Lower leg skin (tissue), 4 donors: Measurements from ENCODE around the gene C6orf163. TPM values are rescaled to one million over a fixed set of nuclear protein-coding genes. Genes with fewer than 3 reads are reported as not detected.

Source experiments
- DNase-seq, 2 donors: peaks; one replicate each; pipeline ENCODE4 v3.0.0-alpha.2; 2019; ENCODE audit warnings: low spot score in 2 of 2
- H3K4me3 ChIP-seq: fragments of 200-600 bp; sonication (generic); 2 replicates; pipeline ENCODE4 v1.5.1; 2017; ENCODE audit warnings: mild to moderate bottlenecking, low read depth; ENCODE audit not compliant: poor library complexity, severe bottlenecking
- POLR2A ChIP-seq, 2 donors: fragments of 450-650 bp; IDR thresholded peaks; one replicate each; pipeline ENCODE4 v1.6.1; 2016 to 2017; ENCODE audit warnings: antibody characterized with exemption in 2 of 2, mild to moderate bottlenecking in 1 of 2, moderate library complexity in 1 of 2
- WGBS, 2 donors: methylation state at CpG; one replicate each; pipeline ENCODE4 v1.1.5; 2018; 5-methylcytosine and 5-hydroxymethylcytosine counted together
- intact Hi-C: fragments of 100-400 bp; cut with DNase I; formaldehyde crosslinking; loops from one replicate; pipeline ENCODE4 v1.15.0; 2023; ENCODE audit warnings: low total_unique reads
- total RNA-seq, 4 donors: library from RNA; depleted of rRNA; stranded (reverse); fragments of >200 nt; gene quantifications; one replicate each; pipeline ENCODE4 v1.1.0, GENCODE V29; 2016
- TF ChIP-seq, protein P1 (sequence below), 3 donors: fragments of 450-650 bp; IDR thresholded peaks; one replicate each; pipeline ENCODE4 v1.5.1; 2016; ENCODE audit warnings: antibody characterized with exemption in 3 of 3, mild to moderate bottlenecking in 3 of 3, moderate library complexity in 2 of 3

C6orf163 gene
- total RNA-seq, 4 donors from 2014 or later = 0.84 to 1.9 (median 1.3) TPM; not detected in 1

DNA sequence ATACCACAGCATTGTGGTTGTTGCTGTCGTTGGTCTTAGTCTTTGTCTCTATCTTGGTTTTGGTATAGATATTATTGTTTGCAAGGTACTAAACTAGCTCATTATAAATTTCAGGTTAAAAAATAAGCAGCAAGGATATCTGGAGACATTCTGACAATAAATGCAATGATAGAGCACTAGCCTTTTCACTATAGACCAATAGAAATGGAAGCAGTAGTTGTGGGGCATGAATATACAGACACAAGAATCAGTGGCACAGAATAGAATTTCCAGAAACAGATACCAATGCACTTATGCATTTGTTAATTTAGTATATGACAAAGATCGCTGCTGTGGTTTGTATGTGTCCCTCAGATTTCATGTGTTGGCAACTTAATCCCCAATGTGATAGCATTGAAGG, 32.0 kb downstream of the C6orf163 start:
- WGBS, 2 donors = 96 to 100% methylated on average over 2 of the region's 2 CpGs
- intact Hi-C loops = no loop called here
- TF ChIP-seq POLR2A (IDR thresholded peaks at IDR 0.05) = no peak
- TF ChIP-seq, protein P1, sequence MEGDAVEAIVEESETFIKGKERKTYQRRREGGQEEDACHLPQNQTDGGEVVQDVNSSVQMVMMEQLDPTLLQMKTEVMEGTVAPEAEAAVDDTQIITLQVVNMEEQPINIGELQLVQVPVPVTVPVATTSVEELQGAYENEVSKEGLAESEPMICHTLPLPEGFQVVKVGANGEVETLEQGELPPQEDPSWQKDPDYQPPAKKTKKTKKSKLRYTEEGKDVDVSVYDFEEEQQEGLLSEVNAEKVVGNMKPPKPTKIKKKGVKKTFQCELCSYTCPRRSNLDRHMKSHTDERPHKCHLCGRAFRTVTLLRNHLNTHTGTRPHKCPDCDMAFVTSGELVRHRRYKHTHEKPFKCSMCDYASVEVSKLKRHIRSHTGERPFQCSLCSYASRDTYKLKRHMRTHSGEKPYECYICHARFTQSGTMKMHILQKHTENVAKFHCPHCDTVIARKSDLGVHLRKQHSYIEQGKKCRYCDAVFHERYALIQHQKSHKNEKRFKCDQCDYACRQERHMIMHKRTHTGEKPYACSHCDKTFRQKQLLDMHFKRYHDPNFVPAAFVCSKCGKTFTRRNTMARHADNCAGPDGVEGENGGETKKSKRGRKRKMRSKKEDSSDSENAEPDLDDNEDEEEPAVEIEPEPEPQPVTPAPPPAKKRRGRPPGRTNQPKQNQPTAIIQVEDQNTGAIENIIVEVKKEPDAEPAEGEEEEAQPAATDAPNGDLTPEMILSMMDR (IDR thresholded peaks at IDR 0.05) = no peak
- no peak overlapping the region for H3K4me3 ChIP-seq
- DNase-seq = no peak

DNA sequence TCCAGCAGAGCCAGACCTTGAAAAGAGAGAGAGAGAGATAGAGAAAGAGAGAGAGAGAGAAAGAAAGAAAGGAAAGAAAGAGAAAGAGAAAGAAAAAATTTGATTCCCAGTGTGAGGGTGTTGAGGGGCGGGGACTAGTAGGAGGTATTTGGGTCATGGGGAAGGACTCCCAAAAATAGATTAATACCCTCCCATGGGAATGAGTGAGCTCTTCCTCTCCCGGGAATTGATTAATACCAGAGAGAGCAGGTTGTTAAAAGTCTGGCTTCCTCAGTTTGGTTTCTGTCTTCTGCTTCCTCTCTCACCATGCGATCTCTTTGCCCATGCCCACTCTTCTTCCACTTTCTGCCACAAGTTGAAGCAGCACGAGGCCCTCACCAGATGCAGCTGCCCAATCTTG, 34.3 kb downstream of the C6orf163 start:
- H3K4me3 ChIP-seq = no peak overlapping the region
- TF ChIP-seq POLR2A (IDR thresholded peaks at IDR 0.05) = no peak
- TF ChIP-seq, protein P1 (IDR thresholded peaks at IDR 0.05) = no peak
- intact Hi-C loops = no loop called here
- WGBS, 2 donors = 68 to 74% methylated on average over 4 of the region's 4 CpGs
- DNase-seq = no peak

DNA sequence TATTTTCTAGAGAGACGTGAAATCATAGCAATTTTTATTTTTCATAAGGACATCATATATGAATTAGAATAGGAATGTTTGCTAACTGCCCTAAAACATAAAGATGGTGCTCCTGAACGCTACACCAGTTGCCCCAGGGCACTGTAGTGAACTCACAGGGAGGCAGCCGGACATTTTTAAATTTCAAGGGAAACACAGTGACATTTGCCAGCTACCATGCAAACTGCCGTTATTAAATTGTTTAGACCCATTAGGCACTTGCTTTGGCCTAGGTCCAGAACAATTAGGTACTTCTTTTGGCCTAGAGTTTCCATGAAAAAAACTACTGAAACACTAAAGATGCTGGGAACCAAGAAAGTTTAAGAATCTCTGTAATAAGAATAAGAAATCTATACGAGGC, 38.2 kb downstream of the C6orf163 start:
- no peak for TF ChIP-seq POLR2A (IDR thresholded peaks at IDR 0.05)
- TF ChIP-seq, protein P1 (IDR thresholded peaks at IDR 0.05) = no peak
- intact Hi-C loops = no loop called here
- WGBS, 2 donors = 73 to 81% methylated on average over 5 of the region's 5 CpGs
- no peak overlapping the region for H3K4me3 ChIP-seq
- no peak for DNase-seq

DNA sequence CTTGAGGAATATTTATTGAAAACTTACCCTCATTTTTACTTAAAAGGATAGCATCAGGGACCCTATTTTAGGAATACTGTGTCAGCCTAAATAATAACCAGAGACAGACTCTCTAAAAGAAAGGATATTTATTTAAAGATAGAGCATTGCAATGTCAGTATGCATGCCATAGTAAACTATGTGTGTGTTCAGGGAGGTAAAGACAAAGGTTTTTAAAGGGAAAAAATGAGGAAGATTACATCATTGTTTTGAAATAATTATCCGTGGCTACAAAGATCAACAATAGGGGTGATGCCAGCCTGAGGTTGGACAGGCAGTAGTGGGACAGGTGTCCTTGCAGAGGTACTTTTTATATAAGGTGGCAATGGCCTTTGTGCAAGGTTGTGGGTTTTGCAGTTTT, 39.4 kb downstream of the C6orf163 start:
- no peak for DNase-seq
- 50 to 55% methylated on average over 1 of the region's 1 CpG for WGBS, 2 donors
- no peak overlapping the region for H3K4me3 ChIP-seq
- intact Hi-C loops = no loop called here
- TF ChIP-seq POLR2A (IDR thresholded peaks at IDR 0.05) = no peak

DNA sequence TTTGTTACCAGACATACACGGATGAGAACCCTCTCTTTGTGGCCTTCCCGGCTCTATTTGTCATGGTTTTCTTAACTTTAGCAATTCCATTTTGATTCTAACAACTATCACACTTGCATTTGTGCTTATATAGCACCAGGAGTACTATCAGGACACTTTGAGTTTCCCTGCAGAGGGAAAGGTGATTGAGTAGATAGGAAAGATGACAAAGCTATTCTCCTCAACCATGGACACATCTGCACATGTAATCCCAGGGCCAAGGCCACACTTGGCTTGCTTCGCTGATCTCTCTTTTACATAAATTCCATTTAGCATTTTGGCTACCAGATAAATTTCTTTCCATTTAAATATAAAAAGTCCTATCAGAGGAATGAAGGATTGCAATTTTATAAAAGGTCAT, 39.8 kb downstream of the C6orf163 start:
- TF ChIP-seq, protein P1 (IDR thresholded peaks at IDR 0.05) = no peak

DNA sequence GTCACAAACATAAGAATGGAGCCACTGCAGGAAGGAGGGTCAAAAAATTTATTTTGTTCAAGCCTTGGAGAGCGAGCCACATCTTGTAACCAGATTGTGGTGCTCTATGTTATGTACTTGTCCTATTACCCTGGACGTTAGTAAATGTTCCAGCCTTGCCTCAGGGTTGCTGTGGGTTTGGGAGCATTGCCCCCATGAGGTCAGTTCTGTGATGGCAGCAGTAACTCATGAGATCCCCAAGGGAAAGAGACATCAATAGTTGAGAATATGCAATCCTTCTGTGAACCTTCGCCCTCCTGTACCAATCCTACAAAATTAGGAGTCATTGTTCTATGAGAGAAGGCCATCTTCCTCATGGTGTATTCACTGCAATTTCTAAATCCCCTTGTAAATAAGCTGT, 46.7 kb downstream of the C6orf163 start:
- no peak for DNase-seq
- intact Hi-C loops = no loop called here
- 57 to 59% methylated on average over 3 of the region's 3 CpGs for WGBS, 2 donors
- no peak for TF ChIP-seq POLR2A (IDR thresholded peaks at IDR 0.05)
- TF ChIP-seq, protein P1 (IDR thresholded peaks at IDR 0.05) = no peak
- no peak overlapping the region for H3K4me3 ChIP-seq

More for the DNA sequence above, 39.8 kb downstream of the C6orf163 start:
- intact Hi-C loops = no loop called here
- no peak overlapping the region for H3K4me3 ChIP-seq
- no peak for DNase-seq
- WGBS, 2 donors = 91 to 97% methylated on average over 3 of the region's 3 CpGs
